ENCODE results near the gene PAK1. TPM values are rescaled to one million over a fixed set of nuclear protein-coding genes. Genes with fewer than 3 reads are reported as not detected.

The PAK1 gene
- total and polyA plus RNA-seq, 2 of the 8 experiments (the other 6 are each of a cell fraction or from before 2014, with no cell fraction given): 87.7 to 151 TPM

DNA sequence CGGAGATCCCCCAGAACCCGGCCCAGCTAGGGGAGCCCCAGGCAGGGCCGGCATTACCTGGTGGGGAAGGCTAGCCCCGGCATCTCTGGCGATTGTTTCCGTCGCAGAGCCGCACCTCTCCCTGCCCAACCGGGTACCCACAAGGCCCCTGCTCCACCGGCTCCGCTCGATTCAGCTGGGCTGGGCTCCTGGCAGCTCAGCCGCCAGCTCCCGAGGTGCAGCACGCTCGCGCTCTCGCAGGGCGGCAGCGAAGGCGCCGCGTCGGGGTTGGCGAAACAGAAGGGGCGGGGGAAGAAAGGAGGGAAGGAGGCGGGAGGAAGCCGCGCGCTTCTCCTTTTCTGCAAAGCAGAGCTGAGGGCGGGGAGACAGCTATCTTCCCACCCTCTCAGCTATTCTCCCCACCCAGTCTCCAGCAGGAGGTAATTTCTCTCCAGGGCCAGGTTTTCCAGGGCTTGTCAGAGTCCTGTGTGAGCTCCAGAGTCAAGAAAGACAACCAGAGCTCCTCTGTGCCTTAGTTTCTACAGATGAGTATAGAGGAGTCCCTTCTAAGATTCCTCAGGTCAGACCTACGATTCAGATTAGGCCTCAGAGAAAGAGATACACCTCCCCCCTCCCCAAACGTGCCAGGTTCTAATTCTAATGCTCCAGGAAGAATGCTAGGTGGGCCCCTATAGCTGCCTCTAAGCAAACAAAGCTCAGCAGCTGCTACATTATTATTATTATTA, 62.0 kb downstream of the PAK1 start:
- Histone ChIP-seq H3K14ac (ENCODE audit: insufficient read length) (no peak overlapping the region), H2BK12ac (ENCODE audit: low read depth, low read length) (no peak overlapping the region), H3K23ac (ENCODE audit: insufficient read length) (no peak overlapping the region), H2AFZ (ENCODE audit: low read length) (no peak overlapping the region), H2BK120ac (replicated peaks; ENCODE audit: low read depth, low read length) (no peak overlapping the region), H3K79me2 (ENCODE audit: control insufficient read depth in 1 of 2, insufficient read depth in 2 of 2, low read length in 2 of 2) (peaks cover 7 to 76% of the 10 kb centered on the region in 2 experiments), H4K8ac (ENCODE audit: extremely low read depth, insufficient read depth, low read length) (0 out of 2 replicates have a peak overlapping the region, but pooled peaks have one; percentile 66), H3K27ac (ENCODE audit: low read depth, low read length) (peak overlapping the region; percentile 20; the same call in 1 of the 2 replicates), H3K4ac (replicated peaks; ENCODE audit: insufficient read length, low read depth, low read length) (no peak overlapping the region), H3K18ac (ENCODE audit: extremely low read depth, low read length) (peak overlapping the region; percentile 81; the same call in 1 of the 2 replicates), H4K5ac (ENCODE audit: insufficient read length, low read depth, low read length) (no peak overlapping the region), H2BK15ac (ENCODE audit: low read length) (no peak overlapping the region), H2AK5ac (ENCODE audit: low read depth, low read length) (no peak overlapping the region), H3K4me3 (ENCODE audit: extremely low read depth in 1 of 4, insufficient read depth in 2 of 4, low read depth in 3 of 4, low read length in 4 of 4) (peak overlapping the region; percentile 61 to 83 (median 66)), H2BK20ac (ENCODE audit: low read length) (no peak overlapping the region), H3K27me3 (replicated peaks in 1 of 4; ENCODE audit: control insufficient read depth in 3 of 4, extremely low read depth in 1 of 4, insufficient read depth in 3 of 4, low read length in 3 of 4) (no peaks in the 10 kb centered on the region), H3K9me3 (ENCODE audit: insufficient read depth in 2 of 2, low read depth in 1 of 2, low read length in 1 of 2) (no peaks in the 10 kb centered on the region), H4K20me1 (replicated peaks in 1 of 2; ENCODE audit: control insufficient read depth in 1 of 2, insufficient read depth in 2 of 2, low read length in 2 of 2) (peaks cover 0 to 5% of the 10 kb centered on the region in 2 experiments), H3K36me3 (ENCODE audit: control insufficient read depth in 2 of 4, insufficient read depth in 4 of 4, low read length in 3 of 4) (no peaks in the 10 kb centered on the region), H3K9ac (replicated peaks in 1 of 4; ENCODE audit: extremely low read depth in 1 of 4, low read depth in 3 of 4, low read length in 3 of 4) (peak overlapping the region in 3 of 4 experiments; percentile 52 to 71 (median 62); a peak in 6 of 7 replicates), H3K56ac (replicated peaks; ENCODE audit: insufficient read length, low read depth, low read length) (peak overlapping the region; percentile 42), H3K4me2 (ENCODE audit: insufficient read depth in 1 of 2, low read depth in 2 of 2, low read length in 2 of 2) (peak overlapping the region; percentile 89 to 98), H4K91ac (replicated peaks; ENCODE audit: insufficient read length, low read length) (no peak overlapping the region), H3K79me1 (ENCODE audit: low read depth, low read length) (peaks cover 9% of the 10 kb centered on the region), H3K4me1 (replicated peaks in 1 of 4; ENCODE audit: control insufficient read depth in 3 of 4, insufficient read depth in 4 of 4, low read length in 3 of 4) (peaks cover 0 to 22% (median 15%) of the 10 kb centered on the region in 4 experiments; a peak in 5 of 7 replicates), H2BK5ac (ENCODE audit: low read depth, low read length) (peak overlapping the region; percentile 71; the same call in 1 of the 2 replicates), H3K23me2 (ENCODE audit: low read depth, low read length) (peaks cover 9% of the 10 kb centered on the region)
- ChIA-PET CTCF (ENCODE audit: partially characterized antibody) (interaction anchor here (0.8 to 4.3 kb wide), 9 partner anchors 26 to 284 kb away, joined by 3 to 27 read pairs (median 4); partner anchors contain the start of gene MYO7A), POLR2A (ENCODE audit: partially characterized antibody) (interaction anchor here (0.8 to 3.7 kb wide), 9 partner anchors 11 to 139 kb away, joined by 3 to 21 read pairs (median 3); no protein-coding TSS in a partner anchor)
- DNase-seq (ENCODE audit: low read depth in 1 of 2, low spot score in 2 of 2) (peak; percentile 57 to 84), FAIRE-seq (no peak)
- 2% methylated on average over 27 of the region's 33 CpGs; no CpG with 5 or more reads in 1 of the 2 experiments for WGBS, 2 experiments (ENCODE audit: extremely low coverage in 1 of 2, insufficient coverage in 1 of 2, insufficient read length in 1 of 2, insufficient replicate concordance in 2 of 2, low coverage in 1 of 2, low lambda C conversion rate in 2 of 2, missing lambda C conversion rate in 1 of 2)
- TF ChIP-seq PHF8 (conservative IDR thresholded peaks at IDR 0.05; ENCODE audit: low read depth, low read length) (0 out of 2 replicates have a peak, but pooled peaks have one; percentile 32), TAF1 (IDR thresholded peaks at IDR 0.05; ENCODE audit: low read depth, low read length) (0 out of 2 replicates have a peak, but pooled peaks have one; percentile 6), YY1 (IDR thresholded peaks at IDR 0.05; ENCODE audit: low read depth, low read length) (0 out of 2 replicates have a peak, but pooled peaks have one; percentile 7), SIN3A (conservative IDR thresholded peaks at IDR 0.05 in 1 of 2, IDR thresholded peaks at IDR 0.05 in 1 of 2; ENCODE audit: low read depth in 1 of 2, low read length in 2 of 2) (peak in 1 of 2 experiments; percentile 57; a peak in 1 of 4 replicates), RBBP5 (IDR thresholded peaks at IDR 0.05; ENCODE audit: borderline replicate concordance, low read depth, low read length) (peak; percentile 93), EP300 (IDR thresholded peaks at IDR 0.05; ENCODE audit: borderline replicate concordance in 1 of 2, low read depth in 2 of 2, low read length in 2 of 2) (no peak), CREB1 (IDR thresholded peaks at IDR 0.05) (peak; percentile 62)
- TF ChIP-seq, protein P1, sequence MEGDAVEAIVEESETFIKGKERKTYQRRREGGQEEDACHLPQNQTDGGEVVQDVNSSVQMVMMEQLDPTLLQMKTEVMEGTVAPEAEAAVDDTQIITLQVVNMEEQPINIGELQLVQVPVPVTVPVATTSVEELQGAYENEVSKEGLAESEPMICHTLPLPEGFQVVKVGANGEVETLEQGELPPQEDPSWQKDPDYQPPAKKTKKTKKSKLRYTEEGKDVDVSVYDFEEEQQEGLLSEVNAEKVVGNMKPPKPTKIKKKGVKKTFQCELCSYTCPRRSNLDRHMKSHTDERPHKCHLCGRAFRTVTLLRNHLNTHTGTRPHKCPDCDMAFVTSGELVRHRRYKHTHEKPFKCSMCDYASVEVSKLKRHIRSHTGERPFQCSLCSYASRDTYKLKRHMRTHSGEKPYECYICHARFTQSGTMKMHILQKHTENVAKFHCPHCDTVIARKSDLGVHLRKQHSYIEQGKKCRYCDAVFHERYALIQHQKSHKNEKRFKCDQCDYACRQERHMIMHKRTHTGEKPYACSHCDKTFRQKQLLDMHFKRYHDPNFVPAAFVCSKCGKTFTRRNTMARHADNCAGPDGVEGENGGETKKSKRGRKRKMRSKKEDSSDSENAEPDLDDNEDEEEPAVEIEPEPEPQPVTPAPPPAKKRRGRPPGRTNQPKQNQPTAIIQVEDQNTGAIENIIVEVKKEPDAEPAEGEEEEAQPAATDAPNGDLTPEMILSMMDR (IDR thresholded peaks at IDR 0.05; ENCODE audit: control extremely low read depth in 1 of 3, insufficient read depth in 1 of 3, low read depth in 1 of 3, low read length in 3 of 3): no peak
